Osteoblast (primary cell): ENCODE measurements around the gene CNTFR. TPM values are rescaled to one million over a fixed set of nuclear protein-coding genes. Genes with fewer than 3 reads are reported as not detected.

Experiments used
- DNase-seq: peaks from one replicate; pipeline ENCODE4 v3.0.0; 2011; ENCODE audit warnings: low spot score, mixed read lengths; ENCODE audit not compliant: insufficient read length; ENCODE audit errors: missing footprints
- H2AFZ ChIP-seq: 2 replicates; pipeline ENCODE4 v1.6.0; 2011; ENCODE audit warnings: mild to moderate bottlenecking, low read length
- H3K27ac ChIP-seq: 2 replicates; pipeline ENCODE4 v1.5.1; 2011; ENCODE audit warnings: mild to moderate bottlenecking, low read depth, low read length, moderate library complexity
- H3K27me3 ChIP-seq: 2 replicates; pipeline ENCODE4 v1.6.0; 2012; ENCODE audit warnings: mild to moderate bottlenecking, control low read depth, inconsistent platforms, low read length, moderate library complexity; ENCODE audit not compliant: insufficient read depth
- H3K36me3 ChIP-seq: 2 replicates; pipeline ENCODE4 v1.5.1; 2011; ENCODE audit warnings: mild to moderate bottlenecking, low read length, control low read depth, moderate library complexity; ENCODE audit not compliant: insufficient read depth
- H3K4me1 ChIP-seq: 2 replicates; pipeline ENCODE4 v1.5.1; 2011; ENCODE audit warnings: mild to moderate bottlenecking, low read length, control low read depth, moderate library complexity; ENCODE audit not compliant: insufficient read depth
- H3K4me2 ChIP-seq: 2 replicates; pipeline ENCODE4 v1.6.0; 2011; ENCODE audit warnings: mild to moderate bottlenecking, low read length; ENCODE audit not compliant: insufficient read depth
- H3K4me3 ChIP-seq: fragments of 200-600 bp; sonication (generic); 3 replicates; pipeline ENCODE4 v1.5.1; 2012; ENCODE audit warnings: mild to moderate bottlenecking, low read length, inconsistent platforms; ENCODE audit not compliant: insufficient read depth
- H3K79me2 ChIP-seq: 2 replicates; pipeline ENCODE4 v1.6.0; 2012; ENCODE audit warnings: mild to moderate bottlenecking, low read length, control low read depth, inconsistent platforms; ENCODE audit not compliant: insufficient read depth
- H3K9me3 ChIP-seq: 2 replicates; pipeline ENCODE4 v1.5.1; 2011; ENCODE audit warnings: low read depth, low read length, control low read depth
- H4K20me1 ChIP-seq: 2 replicates; pipeline ENCODE4 v1.6.0; 2012; ENCODE audit warnings: mild to moderate bottlenecking, low read length, control low read depth; ENCODE audit not compliant: insufficient read depth
- total RNA-seq: library from RNA; depleted of rRNA; stranded (reverse); fragments of >200 nt; gene quantifications from 2 replicates; pipeline ENCODE4 v1.2.3, GENCODE V29; 2012
- TF ChIP-seq, protein P1 (sequence below): IDR thresholded peaks from 2 replicates; pipeline ENCODE4 v1.5.1; 2011; ENCODE audit warnings: mild to moderate bottlenecking, low read depth, low read length, moderate library complexity; ENCODE audit errors: extremely low read depth

The CNTFR gene
- total RNA-seq, 1 donor: not detected

DNA sequence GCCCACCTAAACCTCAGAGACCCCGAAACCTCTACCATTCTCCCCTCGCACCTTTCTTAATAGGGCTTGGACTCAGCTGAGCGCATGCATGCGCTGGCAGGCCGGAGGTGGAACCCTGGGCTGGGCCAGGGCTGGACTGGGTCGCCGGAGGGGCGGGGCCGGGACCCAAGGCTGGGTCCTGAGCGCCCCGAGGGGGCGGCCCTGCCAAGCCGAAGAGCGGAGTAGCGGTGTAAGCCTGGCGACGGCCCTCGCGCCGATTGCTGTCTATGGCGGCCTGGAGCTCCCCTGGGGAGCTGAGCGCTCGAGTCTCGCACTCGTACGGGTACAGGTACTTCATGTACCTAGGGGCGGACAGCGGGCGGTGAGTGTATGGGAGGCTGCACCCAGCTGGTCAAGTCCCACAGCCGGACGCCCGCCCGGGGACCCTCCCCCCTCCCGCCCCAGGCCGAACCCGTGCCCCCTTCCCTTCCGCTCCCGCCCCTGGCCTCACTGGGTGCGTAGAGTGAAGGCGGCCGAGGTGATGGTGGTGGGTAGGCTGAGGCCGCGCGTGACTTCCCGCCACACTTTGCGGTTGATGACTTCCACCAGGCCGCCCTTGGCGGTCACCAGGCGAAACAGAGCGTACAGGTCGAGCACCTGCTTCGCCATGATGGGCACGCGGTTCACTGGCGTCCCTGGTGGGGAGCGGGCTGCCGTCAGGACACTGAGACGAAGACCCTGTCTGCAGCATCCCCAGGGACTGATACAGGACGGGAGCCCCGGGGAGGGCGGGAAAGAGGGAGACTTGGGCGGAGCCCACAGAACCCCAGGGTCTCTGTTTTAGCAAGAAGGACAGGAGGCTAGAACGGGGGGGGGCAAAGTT is 34.1 kb upstream of the CNTFR start:
- Histone ChIP-seq H3K27ac (no peak overlapping the region), H3K4me2 (no peak overlapping the region), H3K9me3 (no peaks in the 10 kb centered on the region), H4K20me1 (peaks cover 5% of the 10 kb centered on the region), H2AFZ (no peak overlapping the region), H3K4me3 (no peak overlapping the region), H3K36me3 (peaks cover 3% of the 10 kb centered on the region), H3K27me3 (peaks cover 64% of the 10 kb centered on the region), H3K4me1 (peaks cover 14% of the 10 kb centered on the region), H3K79me2 (peaks cover 16% of the 10 kb centered on the region)
- DNase-seq: no peak
- TF ChIP-seq, protein P1, sequence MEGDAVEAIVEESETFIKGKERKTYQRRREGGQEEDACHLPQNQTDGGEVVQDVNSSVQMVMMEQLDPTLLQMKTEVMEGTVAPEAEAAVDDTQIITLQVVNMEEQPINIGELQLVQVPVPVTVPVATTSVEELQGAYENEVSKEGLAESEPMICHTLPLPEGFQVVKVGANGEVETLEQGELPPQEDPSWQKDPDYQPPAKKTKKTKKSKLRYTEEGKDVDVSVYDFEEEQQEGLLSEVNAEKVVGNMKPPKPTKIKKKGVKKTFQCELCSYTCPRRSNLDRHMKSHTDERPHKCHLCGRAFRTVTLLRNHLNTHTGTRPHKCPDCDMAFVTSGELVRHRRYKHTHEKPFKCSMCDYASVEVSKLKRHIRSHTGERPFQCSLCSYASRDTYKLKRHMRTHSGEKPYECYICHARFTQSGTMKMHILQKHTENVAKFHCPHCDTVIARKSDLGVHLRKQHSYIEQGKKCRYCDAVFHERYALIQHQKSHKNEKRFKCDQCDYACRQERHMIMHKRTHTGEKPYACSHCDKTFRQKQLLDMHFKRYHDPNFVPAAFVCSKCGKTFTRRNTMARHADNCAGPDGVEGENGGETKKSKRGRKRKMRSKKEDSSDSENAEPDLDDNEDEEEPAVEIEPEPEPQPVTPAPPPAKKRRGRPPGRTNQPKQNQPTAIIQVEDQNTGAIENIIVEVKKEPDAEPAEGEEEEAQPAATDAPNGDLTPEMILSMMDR: no peak

DNA sequence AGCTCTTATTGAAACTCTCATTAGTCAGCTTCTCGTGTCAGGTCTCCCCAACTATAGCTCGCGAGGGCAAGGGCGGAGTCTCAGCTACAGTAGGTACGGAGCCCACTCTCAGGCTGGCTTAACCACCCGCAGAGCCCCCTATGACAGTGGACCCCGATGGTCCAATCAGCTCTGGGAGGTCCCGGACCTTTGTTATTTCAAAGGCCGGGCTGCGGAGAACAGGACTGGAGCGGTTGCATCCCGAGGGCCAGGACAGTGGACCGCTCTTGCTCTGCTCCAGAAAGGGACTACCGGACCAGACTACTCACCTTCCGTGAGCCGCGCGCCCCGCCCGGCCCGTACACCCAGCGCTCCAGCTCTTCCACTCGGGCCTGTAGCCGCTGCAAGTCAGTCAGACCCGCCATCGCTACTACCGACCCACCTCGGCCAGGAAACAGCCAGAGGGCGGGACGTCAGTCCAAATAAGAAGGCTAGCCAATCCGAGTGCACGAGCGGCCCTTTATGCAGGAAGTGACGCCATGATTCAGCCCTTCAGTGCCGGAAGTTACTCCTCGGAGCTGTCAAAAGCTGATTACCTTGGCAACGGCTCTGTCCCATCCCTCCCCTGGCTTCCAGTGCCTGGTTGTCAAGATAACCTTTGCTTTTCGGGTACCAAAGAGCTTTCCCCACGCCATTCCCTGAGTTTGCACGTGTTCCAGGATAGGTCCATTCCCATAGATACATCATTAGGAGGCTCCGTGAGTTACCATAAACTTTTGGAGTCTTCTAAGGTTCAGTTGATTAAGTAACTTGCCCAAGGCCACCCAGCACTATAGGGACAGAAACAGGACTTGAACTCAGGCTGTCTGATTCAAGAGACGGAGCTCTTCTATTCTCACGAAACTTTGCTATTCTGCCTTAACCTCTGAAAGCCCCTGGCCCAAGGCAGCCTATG is 30.8 kb upstream of the CNTFR start, which contains the start of gene DCTN3:
Gene DCTN3, minus strand, starts transcription at position 435 of the 934 bp plus-strand sequence. Its CDS starts 31 bp downstream, at position 404.
- peak within 1 kb of the TSS; percentile 94 for H2AFZ ChIP-seq
- H3K27ac ChIP-seq: peak within 1 kb of the TSS; percentile 63
- peak within 1 kb of the TSS; percentile 91 for H3K4me3 ChIP-seq
- peaks cover 10% of the 10 kb centered on the region for H3K4me1 ChIP-seq
- peak; percentile 99 for DNase-seq
- H3K4me2 ChIP-seq: peak within 1 kb of the TSS; percentile 93
- TF ChIP-seq, protein P1: no peak
- H3K9me3 ChIP-seq: no peaks in the 10 kb centered on the region
- peaks cover 31% of the 10 kb centered on the region for H3K27me3 ChIP-seq
- peaks cover 18% of the 10 kb centered on the region for H3K79me2 ChIP-seq
- peaks cover 36% of the 10 kb centered on the region for H3K36me3 ChIP-seq
- H4K20me1 ChIP-seq: peaks cover 6% of the 10 kb centered on the region

DNA sequence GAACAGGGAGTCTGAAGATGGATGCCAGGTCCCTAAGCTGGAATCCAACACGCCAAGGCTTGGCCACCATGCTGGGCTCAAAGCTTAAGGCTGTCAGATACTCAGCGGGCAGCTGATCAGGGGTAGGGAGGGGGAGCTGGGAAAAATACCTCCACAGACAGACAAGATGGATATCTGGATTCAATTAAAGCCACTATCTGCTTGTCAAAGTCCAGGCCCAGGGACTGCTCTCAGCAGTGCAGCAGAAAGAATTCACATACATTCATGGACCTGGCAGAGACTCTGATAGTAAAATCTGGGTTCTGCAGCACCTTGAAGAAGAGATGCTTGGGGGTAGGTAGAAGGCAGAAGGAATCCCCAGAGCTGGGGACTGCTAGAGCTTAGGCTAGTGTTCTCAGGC is 25.6 kb upstream of the CNTFR start:
- no peak for DNase-seq
- Histone ChIP-seq H3K27me3 (no peaks in the 10 kb centered on the region), H2AFZ (no peak overlapping the region), H3K4me3 (no peak overlapping the region), H3K9me3 (no peaks in the 10 kb centered on the region), H3K36me3 (peaks cover 50% of the 10 kb centered on the region), H3K4me1 (peaks cover 19% of the 10 kb centered on the region), H4K20me1 (peaks cover 6% of the 10 kb centered on the region), H3K79me2 (peaks cover 28% of the 10 kb centered on the region), H3K27ac (no peak overlapping the region), H3K4me2 (no peak overlapping the region)
- TF ChIP-seq, protein P1: no peak
